ENCODE results near the gene HNRNPUL1. TPM values are rescaled to one million over a fixed set of nuclear protein-coding genes. Genes with fewer than 3 reads are reported as not detected.

HNRNPUL1 gene
- total RNA-seq, 1 experiment from 2014 or later: 137 TPM

- in situ Hi-C loops (cut with HindIII; ENCODE audit: low pct_unique_long_range_greater_than_20kb, low sequenced_read_pairs): no loop called here
- DNase-seq (ENCODE audit: low read depth): no peak
These were observed 36.4 kb downstream of the HNRNPUL1 start for GRCh38 chr19:41300555-41300954.

- no peak for DNase-seq (ENCODE audit: low read depth)
- in situ Hi-C loops (cut with HindIII; ENCODE audit: low pct_unique_long_range_greater_than_20kb, low sequenced_read_pairs): no loop called here
These were observed 38.6 kb downstream of the HNRNPUL1 start for GRCh38 chr19:41302624-41303351.

GRCh38 chr19:41303954-41304353 lies 39.8 kb downstream of the HNRNPUL1 start:
- no peak for DNase-seq (ENCODE audit: low read depth)
- in situ Hi-C loops (cut with HindIII; ENCODE audit: low pct_unique_long_range_greater_than_20kb, low sequenced_read_pairs): no loop called here

- DNase-seq (ENCODE audit: low read depth): no peak
- in situ Hi-C loops (cut with HindIII; ENCODE audit: low pct_unique_long_range_greater_than_20kb, low sequenced_read_pairs): no loop called here
These were observed 40.7 kb downstream of the HNRNPUL1 start for GRCh38 chr19:41304706-41305483.

- no peak for DNase-seq (ENCODE audit: low read depth)
- in situ Hi-C loops (cut with HindIII; ENCODE audit: low pct_unique_long_range_greater_than_20kb, low sequenced_read_pairs): no loop called here
These were observed 42.0 kb downstream of the HNRNPUL1 start for GRCh38 chr19:41305927-41306793.

- no peak for DNase-seq (ENCODE audit: low read depth)
- in situ Hi-C loops (cut with HindIII; ENCODE audit: low pct_unique_long_range_greater_than_20kb, low sequenced_read_pairs): no loop called here
These were observed 43.1 kb downstream of the HNRNPUL1 start for GRCh38 chr19:41307090-41307875.

- in situ Hi-C loops (cut with HindIII; ENCODE audit: low pct_unique_long_range_greater_than_20kb, low sequenced_read_pairs): no loop called here
- no peak for DNase-seq (ENCODE audit: low read depth)
These were observed 43.8 kb downstream of the HNRNPUL1 start for GRCh38 chr19:41307954-41308449.

- peak; percentile 91 for DNase-seq (ENCODE audit: low read depth)
- in situ Hi-C loops (cut with HindIII; ENCODE audit: low pct_unique_long_range_greater_than_20kb, low sequenced_read_pairs): no loop called here
These were observed 44.4 kb downstream of the HNRNPUL1 start for GRCh38 chr19:41308450-41309179.

GRCh38 chr19:41309180-41310032 lies 45.2 kb downstream of the HNRNPUL1 start:
- DNase-seq (ENCODE audit: low read depth): peak; percentile 46
- in situ Hi-C loops (cut with HindIII; ENCODE audit: low pct_unique_long_range_greater_than_20kb, low sequenced_read_pairs): no loop called here

- peak; percentile 90 for DNase-seq (ENCODE audit: low read depth)
- in situ Hi-C loops (cut with HindIII; ENCODE audit: low pct_unique_long_range_greater_than_20kb, low sequenced_read_pairs): no loop called here
These were observed 46.1 kb downstream of the HNRNPUL1 start, which contains the start of gene CCDC97 for GRCh38 chr19:41310033-41310831. CCDC97 (plus strand) TSS chr19:41310172; CDS start chr19:41310311, 139 bp downstream.

GRCh38 chr19:41311072-41311471 lies 46.9 kb downstream of the HNRNPUL1 start:
- in situ Hi-C loops (cut with HindIII; ENCODE audit: low pct_unique_long_range_greater_than_20kb, low sequenced_read_pairs): no loop called here
- peak; percentile 40 for DNase-seq (ENCODE audit: low read depth)

GRCh38 chr19:41311613-41312012 lies 47.4 kb downstream of the HNRNPUL1 start:
- DNase-seq (ENCODE audit: low read depth): no peak
- in situ Hi-C loops (cut with HindIII; ENCODE audit: low pct_unique_long_range_greater_than_20kb, low sequenced_read_pairs): no loop called here

- in situ Hi-C loops (cut with HindIII; ENCODE audit: low pct_unique_long_range_greater_than_20kb, low sequenced_read_pairs): no loop called here
- DNase-seq (ENCODE audit: low read depth): no peak
These were observed 52.2 kb downstream of the HNRNPUL1 start for GRCh38 chr19:41316306-41316920.

GRCh38 chr19:41318696-41319499 lies 54.7 kb downstream of the HNRNPUL1 start:
- DNase-seq (ENCODE audit: low read depth): no peak
- in situ Hi-C loops (cut with HindIII; ENCODE audit: low pct_unique_long_range_greater_than_20kb, low sequenced_read_pairs): no loop called here
